Rectal smooth muscle tissue (tissue), 1 donor: ENCODE measurements around the gene WDR31.

Source experiments
- H3K27ac ChIP-seq: one replicate; pipeline ENCODE4 v1.7.0; 2013; ENCODE audit warnings: low read depth, low read length, inconsistent platforms
- H3K27me3 ChIP-seq: one replicate; pipeline ENCODE4 v1.7.0; 2013; ENCODE audit warnings: low read length; ENCODE audit not compliant: control insufficient read depth, insufficient read depth
- H3K36me3 ChIP-seq: one replicate; pipeline ENCODE4 v1.7.0; 2013; ENCODE audit warnings: low read length; ENCODE audit not compliant: control insufficient read depth, insufficient read depth
- H3K4me1 ChIP-seq: one replicate; pipeline ENCODE4 v1.7.0; 2013; ENCODE audit warnings: low read length; ENCODE audit not compliant: control insufficient read depth, insufficient read depth
- H3K4me3 ChIP-seq: one replicate; pipeline ENCODE4 v1.7.0; 2013; ENCODE audit warnings: low read length
- H3K9ac ChIP-seq: one replicate; pipeline ENCODE4 v1.7.0; 2013; ENCODE audit warnings: low read length

The WDR31 gene

DNA sequence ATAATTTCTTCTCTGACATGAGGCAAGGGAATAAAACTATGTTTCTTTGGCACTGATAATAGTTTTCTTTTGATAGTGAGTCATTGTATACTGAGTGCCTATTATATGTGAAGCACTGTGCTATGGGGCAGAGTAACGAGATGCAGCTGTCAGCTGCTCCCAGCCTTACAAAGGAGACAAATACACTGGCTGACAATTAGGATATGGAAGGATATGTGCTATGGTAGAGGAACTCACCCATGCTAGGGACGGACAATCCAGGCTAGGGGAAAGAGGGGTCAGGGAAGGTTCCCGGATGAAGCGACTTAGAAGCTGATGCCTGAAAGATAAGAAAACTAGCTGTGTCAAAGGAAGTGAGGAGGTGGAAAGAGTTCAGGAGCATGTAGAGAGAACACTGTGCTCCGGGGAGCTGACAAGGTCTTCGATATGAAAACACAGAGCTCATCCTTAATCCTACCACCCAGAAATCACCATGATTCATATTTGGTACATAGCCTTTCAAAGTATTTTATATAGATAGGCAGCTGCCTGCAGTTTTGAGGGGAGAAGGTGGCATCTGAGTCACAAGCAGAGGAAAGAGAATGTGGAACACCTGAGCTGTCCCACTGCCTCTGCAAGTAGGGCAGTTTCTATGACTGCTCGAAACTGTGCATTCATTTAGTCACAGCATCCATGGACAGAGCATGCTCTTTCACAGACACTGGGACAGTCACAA is 21.4 kb upstream of the WDR31 start:
- H3K9ac ChIP-seq = no peak overlapping the region
- H3K4me1 ChIP-seq = no peaks in the 10 kb centered on the region
- no peaks in the 10 kb centered on the region for H3K36me3 ChIP-seq
- no peak overlapping the region for H3K27ac ChIP-seq
- no peak overlapping the region for H3K4me3 ChIP-seq
- H3K27me3 ChIP-seq = no peaks in the 10 kb centered on the region

GRCh38 chr9:113360242-113360842 is 20.3 kb upstream of the WDR31 start:
- no peak overlapping the region for H3K9ac ChIP-seq
- H3K4me1 ChIP-seq = no peaks in the 10 kb centered on the region
- H3K27ac ChIP-seq = no peak overlapping the region
- H3K36me3 ChIP-seq = no peaks in the 10 kb centered on the region
- no peak overlapping the region for H3K4me3 ChIP-seq
- no peaks in the 10 kb centered on the region for H3K27me3 ChIP-seq

DNA sequence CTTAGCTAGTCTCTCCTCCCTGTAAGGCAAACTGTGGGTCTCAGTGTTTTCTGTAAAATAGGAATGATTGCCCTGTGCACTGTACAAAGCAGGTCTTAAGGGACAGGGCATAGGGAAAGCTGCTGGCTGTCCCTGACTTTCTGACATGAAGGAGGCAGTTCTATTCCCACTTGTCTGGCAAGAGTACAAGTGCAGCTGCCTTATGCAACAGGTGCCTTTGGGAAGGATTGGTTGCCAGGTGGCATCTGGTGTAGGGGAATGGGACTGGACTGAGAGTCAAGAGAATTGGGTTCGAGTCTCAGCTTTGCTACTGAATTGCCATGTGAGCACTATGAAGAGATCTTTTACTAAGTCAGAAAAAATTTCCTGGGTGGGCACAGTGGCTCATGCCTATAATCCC is 19.3 kb upstream of the WDR31 start:
- H3K4me1 ChIP-seq = no peaks in the 10 kb centered on the region
- no peaks in the 10 kb centered on the region for H3K36me3 ChIP-seq

GRCh38 chr9:113356686-113357292 is 16.7 kb upstream of the WDR31 start:
- no peak overlapping the region for H3K27ac ChIP-seq
- H3K9ac ChIP-seq = no peak overlapping the region
- no peaks in the 10 kb centered on the region for H3K36me3 ChIP-seq
- H3K4me1 ChIP-seq = no peaks in the 10 kb centered on the region
- H3K27me3 ChIP-seq = no peaks in the 10 kb centered on the region
- no peak overlapping the region for H3K4me3 ChIP-seq

More for the DNA sequence above, 19.3 kb upstream of the WDR31 start:
- no peaks in the 10 kb centered on the region for H3K27me3 ChIP-seq
- H3K27ac ChIP-seq = no peak overlapping the region
- no peak overlapping the region for H3K9ac ChIP-seq
- no peak overlapping the region for H3K4me3 ChIP-seq

DNA sequence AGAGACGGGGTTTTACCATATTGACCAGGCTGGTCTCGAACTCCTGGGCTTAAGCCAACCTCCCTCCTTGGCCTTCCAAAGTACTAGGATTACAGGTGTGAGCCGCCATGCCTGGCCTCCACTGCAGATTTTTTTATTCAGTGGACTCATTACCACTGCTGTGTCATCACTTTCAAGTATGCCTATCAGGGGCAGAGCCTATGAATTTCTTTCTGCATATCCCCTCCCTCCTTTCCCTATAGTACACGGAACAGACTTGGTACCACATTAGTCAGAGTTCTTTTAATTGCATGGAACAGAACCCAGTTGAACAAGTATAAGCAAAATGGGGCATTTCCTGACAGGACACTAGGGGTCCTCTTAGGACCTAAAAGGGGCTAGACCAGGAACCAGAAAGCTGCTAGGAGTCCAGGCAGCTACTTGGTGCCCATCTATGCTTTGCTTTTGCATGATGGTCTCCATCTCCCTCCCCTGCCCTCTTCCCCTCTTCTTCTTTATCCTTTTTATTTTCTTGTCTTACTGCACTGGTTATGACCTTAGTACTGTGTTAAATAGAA is 15.0 kb upstream of the WDR31 start:
- Histone ChIP-seq H3K4me1 (no peaks in the 10 kb centered on the region), H3K36me3 (no peaks in the 10 kb centered on the region), H3K4me3 (no peak overlapping the region), H3K9ac (no peak overlapping the region), H3K27me3 (no peaks in the 10 kb centered on the region), H3K27ac (no peak overlapping the region)

GRCh38 chr9:113352411-113352810 is 12.3 kb upstream of the WDR31 start:
- no peak overlapping the region for H3K9ac ChIP-seq
- no peaks in the 10 kb centered on the region for H3K27me3 ChIP-seq
- no peak overlapping the region for H3K4me3 ChIP-seq
- H3K27ac ChIP-seq = no peak overlapping the region
- no peaks in the 10 kb centered on the region for H3K4me1 ChIP-seq
- H3K36me3 ChIP-seq = no peaks in the 10 kb centered on the region

GRCh38 chr9:113352006-113352405 is 11.9 kb upstream of the WDR31 start:
- no peaks in the 10 kb centered on the region for H3K27me3 ChIP-seq
- no peaks in the 10 kb centered on the region for H3K4me1 ChIP-seq
- H3K9ac ChIP-seq = no peak overlapping the region
- no peaks in the 10 kb centered on the region for H3K36me3 ChIP-seq
- no peak overlapping the region for H3K4me3 ChIP-seq
- no peak overlapping the region for H3K27ac ChIP-seq

- no peak overlapping the region for H3K9ac ChIP-seq
- no peak overlapping the region for H3K27ac ChIP-seq
- no peaks in the 10 kb centered on the region for H3K4me1 ChIP-seq
- no peaks in the 10 kb centered on the region for H3K27me3 ChIP-seq
- H3K4me3 ChIP-seq = no peak overlapping the region
- H3K36me3 ChIP-seq = no peaks in the 10 kb centered on the region
Measured at GRCh38 chr9:113350937-113351336, 10.9 kb upstream of the WDR31 start.

- Histone ChIP-seq H3K27me3 (no peaks in the 10 kb centered on the region), H3K4me3 (peak overlapping the region; percentile 67), H3K9ac (no peak overlapping the region), H3K4me1 (no peaks in the 10 kb centered on the region), H3K36me3 (no peaks in the 10 kb centered on the region), H3K27ac (no peak overlapping the region)
Measured at GRCh38 chr9:113350107-113350661, 10.1 kb upstream of the WDR31 start.

DNA sequence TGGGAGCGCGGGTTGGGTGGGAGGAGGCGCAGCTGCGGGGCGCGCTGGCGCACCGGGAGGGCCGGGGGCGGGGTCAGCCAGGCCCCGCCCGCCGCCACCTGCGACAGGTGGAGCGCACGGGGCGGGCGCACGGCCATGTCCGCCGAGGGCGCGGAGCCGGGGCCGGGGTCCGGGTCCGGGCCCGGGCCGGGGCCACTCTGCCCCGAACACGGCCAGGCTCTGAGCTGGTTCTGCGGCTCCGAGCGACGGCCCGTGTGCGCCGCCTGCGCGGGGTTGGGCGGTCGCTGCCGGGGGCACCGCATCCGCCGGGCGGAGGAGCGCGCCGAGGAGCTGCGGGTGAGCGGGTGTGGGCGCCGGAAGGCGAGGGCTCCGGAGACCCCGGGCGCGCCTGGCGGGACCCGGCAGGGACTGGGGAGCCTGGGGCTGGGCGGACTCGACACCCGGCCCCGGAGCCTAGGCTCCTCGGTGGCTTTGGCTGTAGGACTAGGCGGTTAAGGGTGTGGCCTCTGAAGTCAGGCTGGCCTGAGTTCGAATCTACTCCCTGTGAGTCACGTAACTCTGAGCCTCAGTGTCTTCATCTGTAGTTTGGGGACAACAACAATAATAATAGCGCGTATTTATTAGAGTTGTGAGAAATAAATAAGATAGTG is 9.5 kb upstream of the WDR31 start, which contains the start of gene BSPRY:
Gene BSPRY (plus strand): TSS at position 97 of the 650 bp plus-strand sequence. CDS start 39 bp downstream, at position 136.
- Histone ChIP-seq H3K4me1 (no peaks in the 10 kb centered on the region), H3K36me3 (no peaks in the 10 kb centered on the region), H3K9ac (peak within 1 kb of the TSS; percentile 7), H3K27ac (no peak within 1 kb of the TSS), H3K4me3 (peak within 1 kb of the TSS; percentile 67), H3K27me3 (no peaks in the 10 kb centered on the region)

DNA sequence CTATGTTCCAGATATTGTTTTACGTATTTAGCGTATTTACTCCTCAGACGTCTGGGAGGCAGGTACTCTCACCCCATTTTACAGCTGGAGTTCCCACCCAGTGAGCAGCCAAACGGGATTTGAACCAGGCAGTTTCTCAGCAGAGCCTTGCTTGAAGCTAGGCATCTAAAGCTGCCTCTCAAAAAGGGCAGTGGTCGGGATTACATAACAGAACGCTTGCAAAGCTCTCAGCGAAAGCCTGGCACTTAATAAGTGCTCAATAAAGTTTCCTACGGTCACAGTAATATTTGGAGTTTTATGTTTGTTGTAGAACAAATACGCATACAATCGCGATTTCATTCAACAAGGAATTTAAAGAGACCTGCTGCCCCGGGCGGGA is 9.0 kb upstream of the WDR31 start:
- Histone ChIP-seq H3K27me3 (no peaks in the 10 kb centered on the region), H3K4me1 (peaks cover 2% of the 10 kb centered on the region), H3K27ac (no peak overlapping the region), H3K4me3 (peak overlapping the region; percentile 67), H3K36me3 (no peaks in the 10 kb centered on the region), H3K9ac (no peak overlapping the region)

GRCh38 chr9:113348437-113348836 is 8.4 kb upstream of the WDR31 start:
- Histone ChIP-seq H3K9ac (no peak overlapping the region), H3K36me3 (no peaks in the 10 kb centered on the region), H3K27me3 (no peaks in the 10 kb centered on the region), H3K27ac (no peak overlapping the region), H3K4me1 (peaks cover 5% of the 10 kb centered on the region), H3K4me3 (no peak overlapping the region)
